ENCODE data around the gene CLCN2.
A peak's percentile ranks its signal among the peaks of the same experiment; 100 is the strongest.

Gene CLCN2

DNA sequence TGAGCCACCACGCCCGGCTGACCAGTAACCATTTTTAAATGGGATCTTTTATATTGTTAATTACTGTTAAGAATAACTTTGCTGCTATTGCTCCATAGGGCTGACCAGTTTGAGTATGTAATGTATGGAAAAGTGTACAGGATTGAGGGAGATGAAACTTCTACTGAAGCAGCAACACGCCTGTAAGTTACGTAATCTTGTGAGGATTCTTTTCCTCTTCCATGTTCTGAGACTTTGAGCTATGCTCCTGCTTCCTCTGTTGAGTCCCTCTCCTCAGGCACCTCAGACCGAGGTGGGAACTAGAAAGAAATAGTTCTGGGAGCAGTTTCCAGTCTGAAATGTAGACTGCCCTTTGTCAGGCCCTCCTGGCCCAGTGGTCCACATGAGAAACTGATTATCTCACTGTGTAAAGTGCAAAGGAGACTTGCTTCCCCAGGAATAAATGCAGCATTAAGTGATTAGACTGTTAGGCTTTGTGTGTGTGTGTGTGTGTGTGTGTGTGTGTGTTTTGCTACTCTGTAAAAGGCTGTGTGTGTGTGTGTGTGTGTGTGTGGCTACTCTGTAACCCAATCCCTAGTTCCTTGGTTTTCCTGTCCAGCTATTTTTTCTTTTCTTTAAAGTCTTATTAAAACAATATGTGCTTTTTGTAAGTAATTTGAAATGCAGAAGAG is 5.3 kb upstream of the CLCN2 start:
- Histone ChIP-seq H3K4me2 (ENCODE audit: low read depth, low read length, poor library complexity, severe bottlenecking) (no peak overlapping the region), H2AFZ (ENCODE audit: low read depth, low read length, severe bottlenecking) (no peak overlapping the region), H4K20me1 (ENCODE audit: low read depth, low read length) (no peaks in the 10 kb centered on the region; the same call in 1 of the 2 replicates), H3K79me2 (ENCODE audit: insufficient read depth, low read length) (peaks cover 20% of the 10 kb centered on the region), H3K4me3 (ENCODE audit: insufficient read depth, low read length, poor library complexity, severe bottlenecking) (no peak overlapping the region), H3K9ac (ENCODE audit: low read length) (no peak overlapping the region), H3K27ac (ENCODE audit: low read depth, low read length) (no peak overlapping the region), H3K9me3 (ENCODE audit: insufficient read depth, low read length) (no peaks in the 10 kb centered on the region), H3K9me2 (replicated peaks; ENCODE audit: insufficient read depth, low read length) (no peaks in the 10 kb centered on the region), H3F3A (ENCODE audit: insufficient read depth) (peaks cover 6% of the 10 kb centered on the region), H3K36me3 (ENCODE audit: low read length) (peaks cover 12% of the 10 kb centered on the region; the same call in 1 of the 2 replicates), H3K27me3 (ENCODE audit: low read length) (no peaks in the 10 kb centered on the region)
- TF ChIP-seq, protein P1, sequence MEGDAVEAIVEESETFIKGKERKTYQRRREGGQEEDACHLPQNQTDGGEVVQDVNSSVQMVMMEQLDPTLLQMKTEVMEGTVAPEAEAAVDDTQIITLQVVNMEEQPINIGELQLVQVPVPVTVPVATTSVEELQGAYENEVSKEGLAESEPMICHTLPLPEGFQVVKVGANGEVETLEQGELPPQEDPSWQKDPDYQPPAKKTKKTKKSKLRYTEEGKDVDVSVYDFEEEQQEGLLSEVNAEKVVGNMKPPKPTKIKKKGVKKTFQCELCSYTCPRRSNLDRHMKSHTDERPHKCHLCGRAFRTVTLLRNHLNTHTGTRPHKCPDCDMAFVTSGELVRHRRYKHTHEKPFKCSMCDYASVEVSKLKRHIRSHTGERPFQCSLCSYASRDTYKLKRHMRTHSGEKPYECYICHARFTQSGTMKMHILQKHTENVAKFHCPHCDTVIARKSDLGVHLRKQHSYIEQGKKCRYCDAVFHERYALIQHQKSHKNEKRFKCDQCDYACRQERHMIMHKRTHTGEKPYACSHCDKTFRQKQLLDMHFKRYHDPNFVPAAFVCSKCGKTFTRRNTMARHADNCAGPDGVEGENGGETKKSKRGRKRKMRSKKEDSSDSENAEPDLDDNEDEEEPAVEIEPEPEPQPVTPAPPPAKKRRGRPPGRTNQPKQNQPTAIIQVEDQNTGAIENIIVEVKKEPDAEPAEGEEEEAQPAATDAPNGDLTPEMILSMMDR (IDR thresholded peaks at IDR 0.05; ENCODE audit: insufficient read depth, low read length, poor library complexity, severe bottlenecking), result no peak
- TF ChIP-seq EZH2phosphoT487 (conservative IDR thresholded peaks at IDR 0.05; ENCODE audit: low read length), result no peak

DNA sequence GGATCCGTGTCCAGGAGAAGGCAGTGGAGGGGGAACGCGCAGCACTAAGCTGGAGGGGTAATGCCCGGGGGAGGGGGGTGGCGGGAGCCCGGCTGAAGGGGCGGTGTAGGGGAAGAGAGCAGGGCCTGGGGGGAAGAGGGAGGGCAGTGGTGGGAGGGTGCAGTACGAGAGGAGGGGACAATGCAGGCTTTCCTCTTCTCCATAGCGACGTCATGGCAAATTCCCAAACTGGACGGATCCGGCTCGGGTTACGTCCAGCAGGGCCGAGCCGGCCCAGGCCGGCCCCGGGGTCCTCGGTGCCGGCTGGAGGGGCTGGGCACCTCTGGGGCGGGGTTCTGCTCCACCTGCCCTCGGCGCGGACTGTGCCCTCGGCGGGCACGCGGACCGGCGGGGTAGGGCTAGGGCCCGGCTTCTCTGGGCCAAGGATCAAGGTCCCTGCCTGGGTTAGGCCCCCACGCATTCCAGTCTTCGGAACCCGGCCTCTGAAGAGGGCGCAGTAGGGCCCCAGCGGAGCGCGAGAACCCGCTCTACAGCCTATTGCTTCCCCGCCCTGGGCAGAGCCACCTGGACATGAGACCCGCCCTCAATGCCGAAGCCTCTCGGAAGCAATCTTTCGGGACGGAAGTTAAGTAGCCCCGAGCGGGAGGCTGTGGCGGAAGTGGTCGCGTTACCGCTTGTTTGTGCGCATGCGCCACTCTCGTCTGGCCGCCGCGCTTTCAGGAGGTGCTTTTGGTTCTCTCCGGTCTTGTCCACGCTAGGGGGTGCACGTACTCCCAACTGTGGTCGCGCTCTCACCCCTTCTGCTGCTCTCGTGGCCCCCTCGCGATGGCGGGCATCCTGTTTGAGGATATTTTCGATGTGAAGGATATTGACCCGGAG is 1.5 kb upstream of the CLCN2 start:
- peak overlapping the region; percentile 84 for H3K4me3 ChIP-seq (ENCODE audit: insufficient read depth, low read length, poor library complexity, severe bottlenecking)
- peaks cover 12% of the 10 kb centered on the region; the same call in 1 of the 2 replicates for H3K36me3 ChIP-seq (ENCODE audit: low read length)
- H3K79me2 ChIP-seq (ENCODE audit: insufficient read depth, low read length), result peaks cover 20% of the 10 kb centered on the region
- peak overlapping the region; percentile 83 for H3K27ac ChIP-seq (ENCODE audit: low read depth, low read length)
- H3F3A ChIP-seq (ENCODE audit: insufficient read depth), result no peaks in the 10 kb centered on the region
- no peaks in the 10 kb centered on the region for H3K9me3 ChIP-seq (ENCODE audit: insufficient read depth, low read length)
- H3K27me3 ChIP-seq (ENCODE audit: low read length), result no peaks in the 10 kb centered on the region
- H4K20me1 ChIP-seq (ENCODE audit: low read depth, low read length), result no peaks in the 10 kb centered on the region; the same call in 1 of the 2 replicates
- no peaks in the 10 kb centered on the region for H3K9me2 ChIP-seq (replicated peaks; ENCODE audit: insufficient read depth, low read length)
- peak overlapping the region; percentile 89 for H2AFZ ChIP-seq (ENCODE audit: low read depth, low read length, severe bottlenecking)
- TF ChIP-seq EZH2phosphoT487 (conservative IDR thresholded peaks at IDR 0.05; ENCODE audit: low read length), result no peak
- TF ChIP-seq, protein P1 (IDR thresholded peaks at IDR 0.05; ENCODE audit: insufficient read depth, low read length, poor library complexity, severe bottlenecking), result peak; percentile 36
- peak overlapping the region; percentile 75 for H3K9ac ChIP-seq (ENCODE audit: low read length)
- H3K4me2 ChIP-seq (ENCODE audit: low read depth, low read length, poor library complexity, severe bottlenecking), result peak overlapping the region; percentile 85

DNA sequence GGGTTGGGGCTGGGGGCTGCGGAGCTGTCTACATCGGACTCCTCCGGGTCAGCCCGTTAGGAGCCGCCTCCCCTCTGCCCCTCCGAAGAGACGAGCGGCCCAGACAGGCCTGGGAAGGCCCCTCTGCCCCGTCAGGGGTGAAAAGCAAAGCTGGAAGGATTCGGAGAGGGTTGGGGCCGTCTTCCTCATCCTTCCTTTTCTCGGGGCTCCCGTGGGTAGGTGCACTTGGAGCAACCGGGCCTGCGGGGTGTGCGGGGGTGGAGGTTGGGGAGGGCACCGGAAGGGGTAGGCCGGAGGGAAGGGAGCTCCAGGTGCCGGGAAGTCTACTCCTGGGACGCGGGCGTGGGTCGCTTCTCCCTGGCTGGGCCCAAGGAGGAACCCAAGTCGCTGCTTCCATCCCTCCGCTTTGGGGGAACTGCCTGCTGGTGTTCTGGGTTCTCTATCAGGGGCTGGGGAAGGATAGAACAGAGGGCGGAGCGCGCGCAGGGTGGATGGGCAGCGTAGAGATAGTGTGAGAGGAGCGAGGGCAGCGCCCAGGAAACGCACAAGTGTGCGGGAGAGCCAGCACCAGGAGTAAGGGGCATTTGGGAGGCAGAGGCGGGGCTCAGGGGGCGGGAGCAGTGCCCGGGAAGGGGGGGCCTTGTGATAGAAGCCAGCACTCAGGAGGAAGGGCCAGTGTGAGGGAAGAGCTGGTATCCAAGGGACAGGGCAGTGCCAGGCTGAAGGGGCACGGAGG is 695 bp upstream of the CLCN2 start:
- no peaks in the 10 kb centered on the region for H3K9me3 ChIP-seq (ENCODE audit: insufficient read depth, low read length)
- H3K4me3 ChIP-seq (ENCODE audit: insufficient read depth, low read length, poor library complexity, severe bottlenecking), result peak overlapping the region; percentile 71
- peaks cover 11% of the 10 kb centered on the region; the same call in 1 of the 2 replicates for H3K36me3 ChIP-seq (ENCODE audit: low read length)
- peak overlapping the region; percentile 85 for H3K4me2 ChIP-seq (ENCODE audit: low read depth, low read length, poor library complexity, severe bottlenecking)
- H3F3A ChIP-seq (ENCODE audit: insufficient read depth), result no peaks in the 10 kb centered on the region
- H3K9me2 ChIP-seq (replicated peaks; ENCODE audit: insufficient read depth, low read length), result no peaks in the 10 kb centered on the region
- no peak for TF ChIP-seq EZH2phosphoT487 (conservative IDR thresholded peaks at IDR 0.05; ENCODE audit: low read length)
- TF ChIP-seq, protein P1 (IDR thresholded peaks at IDR 0.05; ENCODE audit: insufficient read depth, low read length, poor library complexity, severe bottlenecking), result no peak
- peaks cover 20% of the 10 kb centered on the region for H3K79me2 ChIP-seq (ENCODE audit: insufficient read depth, low read length)
- no peaks in the 10 kb centered on the region for H3K27me3 ChIP-seq (ENCODE audit: low read length)
- no peaks in the 10 kb centered on the region; the same call in 1 of the 2 replicates for H4K20me1 ChIP-seq (ENCODE audit: low read depth, low read length)
- peak overlapping the region; percentile 75 for H3K9ac ChIP-seq (ENCODE audit: low read length)
- peak overlapping the region; percentile 83 for H3K27ac ChIP-seq (ENCODE audit: low read depth, low read length)
- peak overlapping the region; percentile 89 for H2AFZ ChIP-seq (ENCODE audit: low read depth, low read length, severe bottlenecking)

All from SU-DHL-6 (cell line).